A549 (cell line): Measurements from ENCODE around the gene DRD2. TPM values are rescaled to one million over a fixed set of nuclear protein-coding genes. Genes with fewer than 3 reads are reported as not detected.

Source experiments
- ATAC-seq, 2 experiments: fragments of 200-7000 bp in 1 of 2; fragments of >200 bp in 1 of 2; cut with Nextera tagmentation in 1 of 2; cut with Tn5 transposase in 1 of 2; 3 replicates each; pipeline versions ENCODE4 v1.8.0 to v1.9.1; 2018 to 2020; ENCODE audit warnings: mild to moderate bottlenecking in 1 of 2, moderate library complexity in 1 of 2
- CTCF ChIA-PET: fragments of 300-600 bp; sonication (Branson Sonifier 250); formaldehyde crosslinking; extraction: SDS; loops from one replicate; lab custom pipeline; 2021; ENCODE audit warnings: antibody characterized with exemption, inconsistent platforms; lab: Yijun Ruan, JAX
- POLR2A ChIA-PET: fragments of 350-600 bp; formaldehyde crosslinking; extraction: SDS; loops from one replicate; lab custom pipeline; 2021; ENCODE audit warnings: antibody characterized with exemption, inconsistent platforms; lab: Yijun Ruan, JAX
- DNase-seq, 2 experiments: peaks; one replicate each; pipeline versions ENCODE4 v3.0.0 to v3.0.0-alpha.2; 2011 to 2016; ENCODE audit warnings: low read depth in 1 of 2, low spot score in 1 of 2
- FAIRE-seq: peaks from 2 replicates; lab custom pipeline; 2011; peaks lifted over from hg19 to GRCh38; lab: Jason Lieb, UNC
- H3K27ac ChIP-seq, 2 experiments: fragments of >200 bp; sonication (Bioruptor Twin); formaldehyde crosslinking; 3 replicates each; pipeline ENCODE4 v1.5.1; 2016 to 2017
- H3K4me1 ChIP-seq: fragments of >200 bp; sonication (Bioruptor Twin); formaldehyde crosslinking; 3 replicates; pipeline ENCODE4 v1.6.1; 2016
- H3K4me2 ChIP-seq: fragments of >200 bp; sonication (Bioruptor Twin); formaldehyde crosslinking; 3 replicates; pipeline ENCODE4 v1.6.1; 2016
- H3K4me3 ChIP-seq: fragments of >200 bp; sonication (Bioruptor Twin); formaldehyde crosslinking; 3 replicates; pipeline ENCODE4 v1.5.1; 2016
- H3K9me3 ChIP-seq: fragments of >200 bp; sonication (Bioruptor Twin); formaldehyde crosslinking; 3 replicates; pipeline ENCODE4 v1.6.1; 2016
- CEBPB ChIP-seq, 2 experiments: fragments of >200 bp in 1 of 2; sonication (Bioruptor Twin) in 1 of 2; formaldehyde crosslinking in 1 of 2; IDR thresholded peaks; 2 replicates each; pipeline ENCODE4 v1.6.1; 2012 to 2016
- ESRRA ChIP-seq: fragments of 150-350 bp; IDR thresholded peaks from 2 replicates; pipeline ENCODE4 v1.6.1; 2014; ENCODE audit warnings: mild to moderate bottlenecking, low read length, borderline replicate concordance
- FOSB ChIP-seq: fragments of 250-450 bp; sonication (Bioruptor Pico); IDR thresholded peaks from 2 replicates; pipeline ENCODE4 v1.5.0; 2020; ENCODE audit warnings: mild to moderate bottlenecking, moderate library complexity
- FOSL2 ChIP-seq, 2 experiments: fragments of 450-650 bp in 1 of 2; fragments of >200 bp in 1 of 2; sonication (Bioruptor Twin) in 1 of 2; formaldehyde crosslinking; IDR thresholded peaks; 2 replicates each; pipeline versions ENCODE4 v1.5.0 to v1.6.1; 2016 to 2020; ENCODE audit warnings: mild to moderate bottlenecking in 1 of 2, moderate library complexity in 1 of 2
- HEYL ChIP-seq: fragments of 250-450 bp; sonication (Bioruptor Pico); IDR thresholded peaks from 2 replicates; pipeline ENCODE4 v1.8.0; 2021; ENCODE audit warnings: mild to moderate bottlenecking, moderate library complexity
- HOXB13 ChIP-seq: fragments of 250-450 bp; sonication (Bioruptor Pico); IDR thresholded peaks from 2 replicates; pipeline ENCODE4 v1.5.0; 2020; ENCODE audit warnings: low read depth, mild to moderate bottlenecking, moderate library complexity
- HOXB5 ChIP-seq: fragments of 250-450 bp; sonication (Bioruptor Pico); IDR thresholded peaks from 2 replicates; pipeline ENCODE4 v1.5.0; 2020; ENCODE audit warnings: mild to moderate bottlenecking, moderate library complexity
- KDM1A ChIP-seq: fragments of 200-600 bp; sonication (generic); IDR thresholded peaks from 2 replicates; pipeline ENCODE4 v1.6.1; 2016; ENCODE audit warnings: low read depth, mild to moderate bottlenecking
- MAFK ChIP-seq: fragments of 450-650 bp; IDR thresholded peaks from 2 replicates; pipeline ENCODE4 v1.6.1; 2014; ENCODE audit not compliant: partially characterized antibody
- MAZ ChIP-seq: fragments of 150-350 bp; IDR thresholded peaks from 2 replicates; pipeline ENCODE4 v1.6.1; 2014; ENCODE audit warnings: antibody characterized with exemption, low read depth, low read length, borderline replicate concordance
- NPAS2 ChIP-seq: fragments of 250-450 bp; sonication (Bioruptor Pico); IDR thresholded peaks from 2 replicates; pipeline ENCODE4 v1.8.0; 2022; ENCODE audit warnings: mild to moderate bottlenecking, moderate library complexity, borderline replicate concordance
- PBX3 ChIP-seq: IDR thresholded peaks from 2 replicates; pipeline ENCODE4 v1.6.1; 2012
- PHF8 ChIP-seq: fragments of 200-600 bp; sonication (generic); IDR thresholded peaks from 2 replicates; pipeline ENCODE4 v1.6.1; 2016; ENCODE audit warnings: low read depth, mild to moderate bottlenecking, antibody characterized with exemption, moderate library complexity, borderline replicate concordance
- POLR2A ChIP-seq: IDR thresholded peaks from 2 replicates; pipeline ENCODE4 v1.6.1; 2012; ENCODE audit warnings: mild to moderate bottlenecking, low read length
- RNF2 ChIP-seq: fragments of 200-600 bp; sonication (generic); IDR thresholded peaks from 2 replicates; pipeline ENCODE4 v1.6.1; 2016; ENCODE audit warnings: low read depth, mild to moderate bottlenecking, antibody characterized with exemption, moderate library complexity, borderline replicate concordance
- TP53 ChIP-seq: fragments of 250-450 bp; sonication (Bioruptor Pico); IDR thresholded peaks from 2 replicates; pipeline ENCODE4 v1.5.0; 2021; ENCODE audit warnings: mild to moderate bottlenecking, moderate library complexity
- ZC3H11A ChIP-seq: fragments of 450-650 bp; IDR thresholded peaks from 2 replicates; pipeline ENCODE4 v1.6.1; 2014; ENCODE audit warnings: antibody characterized with exemption, mild to moderate bottlenecking
- ZFP36 ChIP-seq: fragments of 450-650 bp; IDR thresholded peaks from 2 replicates; pipeline ENCODE4 v1.6.1; 2014; ENCODE audit warnings: borderline replicate concordance; ENCODE audit not compliant: partially characterized antibody
- ZNF302 ChIP-seq: fragments of 250-450 bp; sonication (Bioruptor Pico); IDR thresholded peaks from 2 replicates; pipeline ENCODE4 v1.9.0; 2021; ENCODE audit warnings: inconsistent platforms, mild to moderate bottlenecking, moderate library complexity
- ZSCAN20 ChIP-seq: fragments of 250-450 bp; sonication (Bioruptor Pico); IDR thresholded peaks from 2 replicates; pipeline ENCODE4 v1.8.0; 2022; ENCODE audit warnings: mild to moderate bottlenecking, moderate library complexity
- WGBS: methylation state at CpG from one replicate; pipeline ENCODE4 v1.1.6; 2017; ENCODE audit errors: missing lambda C conversion rate; 5-methylcytosine and 5-hydroxymethylcytosine counted together
- polyA plus RNA-seq, 4 experiments: library from polyadenylated mRNA; depleted of rRNA in 3 of 4; stranded (reverse); fragments of >200 nt; fragmentation: RNase III in 1 of 4; extraction: RNeasy Plus Mini Kit Qiagen cat#74134 plus additional on column Dnase treatment in 1 of 4; gene quantifications; 2 replicates in 3 of 4; 3 replicates in 1 of 4; pipeline ENCODE4 v1.2.3, GENCODE V29; 2011 to 2017
- TF ChIP-seq, protein P1 (sequence below): IDR thresholded peaks from 2 replicates; pipeline ENCODE4 v1.6.1; 2012; ENCODE audit warnings: low read depth, borderline replicate concordance
- TF ChIP-seq, protein P2 (sequence below): fragments of 150-350 bp; IDR thresholded peaks from 2 replicates; pipeline ENCODE4 v1.6.1; 2014; ENCODE audit warnings: low read depth, mild to moderate bottlenecking, low read length

The DRD2 gene
- polyA plus RNA-seq, 2 of the 4 experiments (the other 2 are of a cell fraction) = not detected

GRCh38 chr11:113417428-113417827 lies 57.8 kb downstream of the DRD2 start:
- ATAC-seq (no peak), DNase-seq (no peak), FAIRE-seq (no peak)
- H3K9me3 ChIP-seq = no peaks in the 10 kb centered on the region
- no peak overlapping the region for H3K4me3 ChIP-seq
- WGBS = 31% methylated on average over 2 of the region's 2 CpGs
- POLR2A ChIA-PET = no interaction called here
- H3K27ac ChIP-seq = no peak overlapping the region
- TF ChIP-seq TP53 (CRISPR knock-in tag) (no peak), FOSL2 (IDR thresholded peaks at IDR 0.05) (no peak), FOSL2 (CRISPR knock-in tag; IDR thresholded peaks at IDR 0.05) (no peak)
- no peak overlapping the region for H3K4me2 ChIP-seq
- no peaks in the 10 kb centered on the region for H3K4me1 ChIP-seq
- CTCF ChIA-PET = interaction anchor here (0.8 kb wide), 1 partner anchor 25 kb away, joined by 3 read pairs; no protein-coding TSS in a partner anchor

- no peak for DNase-seq
- Histone ChIP-seq H3K27ac (no peak overlapping the region), H3K4me2 (no peak overlapping the region), H3K4me3 (no peak overlapping the region), H3K9me3 (no peaks in the 10 kb centered on the region), H3K4me1 (no peaks in the 10 kb centered on the region)
- no peak for ATAC-seq
- POLR2A ChIA-PET = no interaction called here
- CTCF ChIA-PET = interaction anchor here (0.6 to 0.8 kb wide), 2 partner anchors 14 to 20 kb away, joined by 3 read pairs; no protein-coding TSS in a partner anchor
- FAIRE-seq = no peak
- WGBS = 57% methylated on average over 16 of the region's 16 CpGs
- TF ChIP-seq FOSL2 (IDR thresholded peaks at IDR 0.05) (no peak), FOSL2 (CRISPR knock-in tag; IDR thresholded peaks at IDR 0.05) (no peak)
Measured at GRCh38 chr11:113415343-113415742, 59.9 kb downstream of the DRD2 start.

- FAIRE-seq = no peak
- no peak for ATAC-seq
- no peak for DNase-seq
- ChIA-PET POLR2A (no interaction called here), CTCF (no interaction called here)
- H3K27ac ChIP-seq = no peak overlapping the region
- no CpG with 5 or more reads among the region's 9 CpGs for WGBS
- no peaks in the 10 kb centered on the region for H3K4me1 ChIP-seq
- no peak for TF ChIP-seq HOXB13 (CRISPR knock-in tag)
- TF ChIP-seq, all 56 proteins: peak for 0
- no peaks in the 10 kb centered on the region for H3K9me3 ChIP-seq
- H3K4me2 ChIP-seq = no peak overlapping the region
- H3K4me3 ChIP-seq = no peak overlapping the region
Measured at GRCh38 chr11:113412675-113413074, 62.5 kb downstream of the DRD2 start.

- TF ChIP-seq RNF2 (no peak), HOXB5 (CRISPR knock-in tag) (no peak), ZC3H11A (no peak), KDM1A (no peak), PBX3 (no peak), HEYL (CRISPR knock-in tag) (no peak), PHF8 (no peak), CEBPB (IDR thresholded peaks at IDR 0.05) (no peak), ESRRA (no peak), ZFP36 (no peak), ZNF302 (CRISPR knock-in tag) (no peak), HOXB13 (CRISPR knock-in tag) (no peak), ZSCAN20 (CRISPR knock-in tag) (no peak), NPAS2 (CRISPR knock-in tag) (no peak), FOSB (no peak), MAFK (no peak), MAZ (no peak), POLR2A (no peak)
- TF ChIP-seq, protein P1, sequence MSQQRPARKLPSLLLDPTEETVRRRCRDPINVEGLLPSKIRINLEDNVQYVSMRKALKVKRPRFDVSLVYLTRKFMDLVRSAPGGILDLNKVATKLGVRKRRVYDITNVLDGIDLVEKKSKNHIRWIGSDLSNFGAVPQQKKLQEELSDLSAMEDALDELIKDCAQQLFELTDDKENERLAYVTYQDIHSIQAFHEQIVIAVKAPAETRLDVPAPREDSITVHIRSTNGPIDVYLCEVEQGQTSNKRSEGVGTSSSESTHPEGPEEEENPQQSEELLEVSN = no peak
- TF ChIP-seq, protein P2, sequence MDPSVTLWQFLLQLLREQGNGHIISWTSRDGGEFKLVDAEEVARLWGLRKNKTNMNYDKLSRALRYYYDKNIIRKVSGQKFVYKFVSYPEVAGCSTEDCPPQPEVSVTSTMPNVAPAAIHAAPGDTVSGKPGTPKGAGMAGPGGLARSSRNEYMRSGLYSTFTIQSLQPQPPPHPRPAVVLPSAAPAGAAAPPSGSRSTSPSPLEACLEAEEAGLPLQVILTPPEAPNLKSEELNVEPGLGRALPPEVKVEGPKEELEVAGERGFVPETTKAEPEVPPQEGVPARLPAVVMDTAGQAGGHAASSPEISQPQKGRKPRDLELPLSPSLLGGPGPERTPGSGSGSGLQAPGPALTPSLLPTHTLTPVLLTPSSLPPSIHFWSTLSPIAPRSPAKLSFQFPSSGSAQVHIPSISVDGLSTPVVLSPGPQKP = no peak
- WGBS = 46% methylated on average over 2 of the region's 3 CpGs
- no peak for ATAC-seq
- H3K4me3 ChIP-seq = no peak overlapping the region
- FAIRE-seq = no peak
- CTCF ChIA-PET = no interaction called here
- no peaks in the 10 kb centered on the region for H3K9me3 ChIP-seq
- POLR2A ChIA-PET = no interaction called here
- no peak for DNase-seq
- H3K4me2 ChIP-seq = no peak overlapping the region
- no peaks in the 10 kb centered on the region for H3K4me1 ChIP-seq
- H3K27ac ChIP-seq = no peak overlapping the region
Measured at GRCh38 chr11:113411536-113411935, 63.7 kb downstream of the DRD2 start.
